HEK293T (cell line): ENCODE results near the gene TMEM260.
"Not testable (repeated sequence)": the region's sequence is repeated elsewhere in the genome, so short reads cannot be mapped to it uniquely, and the experiment has no call there.

Source experiments
- CTCF ChIA-PET: fragments of 350-600 bp; formaldehyde crosslinking; extraction: SDS; loops from one replicate; lab custom pipeline; 2021; ENCODE audit warnings: antibody characterized with exemption, inconsistent platforms; lab: Yijun Ruan, JAX
- POLR2A ChIA-PET: fragments of 350-600 bp; formaldehyde crosslinking; extraction: SDS; loops from one replicate; lab custom pipeline; 2020; ENCODE audit warnings: antibody characterized with exemption, inconsistent platforms; lab: Yijun Ruan, JAX
- DNase-seq: peaks from one replicate; pipeline ENCODE4 v3.0.0; 2012; ENCODE audit warnings: mixed read lengths; ENCODE audit errors: extremely low spot score
- ARNT ChIP-seq: fragments of 450-650 bp; IDR thresholded peaks from 2 replicates; pipeline ENCODE4 v1.6.1; 2017; ENCODE audit warnings: mild to moderate bottlenecking
- BHLHE40 ChIP-seq: fragments of 450-650 bp; IDR thresholded peaks from 2 replicates; pipeline ENCODE4 v1.6.1; 2016; ENCODE audit warnings: mild to moderate bottlenecking, moderate library complexity, borderline replicate concordance
- CTBP1 ChIP-seq: fragments of 450-650 bp; IDR thresholded peaks from 2 replicates; pipeline ENCODE4 v1.6.1; 2016; ENCODE audit warnings: borderline replicate concordance
- ELF4 ChIP-seq: fragments of 450-650 bp; IDR thresholded peaks from 2 replicates; pipeline ENCODE4 v1.6.1; 2017; ENCODE audit warnings: antibody characterized with exemption
- FOXA1 ChIP-seq: fragments of 450-650 bp; IDR thresholded peaks from 2 replicates; pipeline ENCODE4 v1.6.1; 2016; ENCODE audit warnings: mild to moderate bottlenecking
- FOXK2 ChIP-seq: fragments of 450-650 bp; IDR thresholded peaks from 2 replicates; pipeline ENCODE4 v1.6.1; 2016; ENCODE audit warnings: mild to moderate bottlenecking
- FOXM1 ChIP-seq: fragments of 450-650 bp; IDR thresholded peaks from 2 replicates; pipeline ENCODE4 v1.6.1; 2017; ENCODE audit warnings: mild to moderate bottlenecking, borderline replicate concordance
- HDGF ChIP-seq: fragments of 450-650 bp; IDR thresholded peaks from 2 replicates; pipeline ENCODE4 v1.6.1; 2017; ENCODE audit warnings: antibody characterized with exemption, borderline replicate concordance
- L3MBTL2 ChIP-seq: fragments of 450-650 bp; conservative IDR thresholded peaks from 2 replicates; pipeline ENCODE4 v1.6.1; 2016; ENCODE audit warnings: mild to moderate bottlenecking
- LEF1 ChIP-seq: fragments of 450-650 bp; IDR thresholded peaks from 2 replicates; pipeline ENCODE4 v1.6.1; 2017; ENCODE audit warnings: mild to moderate bottlenecking, borderline replicate concordance
- NFRKB ChIP-seq: fragments of 450-650 bp; IDR thresholded peaks from 2 replicates; pipeline ENCODE4 v1.6.1; 2016; ENCODE audit warnings: mild to moderate bottlenecking, moderate library complexity
- PKNOX1 ChIP-seq: fragments of 450-650 bp; IDR thresholded peaks from 2 replicates; pipeline ENCODE4 v1.6.1; 2016
- SP1 ChIP-seq: fragments of 450-650 bp; IDR thresholded peaks from 2 replicates; pipeline ENCODE4 v1.6.1; 2017
- SUZ12 ChIP-seq: fragments of 450-650 bp; IDR thresholded peaks from 2 replicates; pipeline ENCODE4 v1.6.1; 2016; ENCODE audit warnings: mild to moderate bottlenecking
- TARDBP ChIP-seq: fragments of 450-650 bp; IDR thresholded peaks from 2 replicates; pipeline ENCODE4 v1.6.1; 2016
- ZNF384 ChIP-seq: fragments of 450-650 bp; IDR thresholded peaks from 2 replicates; pipeline ENCODE4 v1.6.1; 2016

The TMEM260 gene

GRCh38 chr14:56594428-56594827, 14.8 kb downstream of the TMEM260 start:
- CTCF ChIA-PET, result no interaction called here
- POLR2A ChIA-PET, result no interaction called here
- TF ChIP-seq PKNOX1, result no peak
- no peak for TF ChIP-seq SP1
- no peak for TF ChIP-seq FOXM1
- no peak for TF ChIP-seq NFRKB
- no peak for TF ChIP-seq FOXA1
- DNase-seq, result no peak

GRCh38 chr14:56598519-56598918, 18.9 kb downstream of the TMEM260 start:
- TF ChIP-seq SUZ12 (no peak), LEF1 (no peak), NFRKB (no peak), BHLHE40 (no peak), TARDBP (no peak), SP1 (no peak), L3MBTL2 (no peak), FOXM1 (no peak), HDGF (no peak), ZNF384 (no peak), ELF4 (no peak), PKNOX1 (no peak), ARNT (no peak), FOXA1 (no peak)

GRCh38 chr14:56603648-56604047, 24.1 kb downstream of the TMEM260 start:
- no peak for DNase-seq
- ChIA-PET POLR2A (no interaction called here), CTCF (no interaction called here)
- TF ChIP-seq TARDBP (no peak), ARNT (no peak), NFRKB (no peak), ELF4 (no peak), PKNOX1 (no peak), FOXM1 (no peak), CTBP1 (no peak), HDGF (no peak), FOXA1 (no peak)

More at GRCh38 chr14:56598519-56598918, 18.9 kb downstream of the TMEM260 start:
- no peak for DNase-seq
- POLR2A ChIA-PET, result interaction anchor here (2.1 kb wide), 1 partner anchor 19 kb away, joined by 7 read pairs; the partner anchor contains the start of gene TMEM260
- CTCF ChIA-PET, result interaction anchor here (0.6 kb wide), 1 partner anchor 63 kb away, joined by 3 read pairs; no protein-coding TSS in a partner anchor

- TF ChIP-seq L3MBTL2, result no peak
- no peak for TF ChIP-seq HDGF
- TF ChIP-seq ARNT, result no peak
- no peak for TF ChIP-seq ZNF384
- TF ChIP-seq FOXM1, result no peak
- TF ChIP-seq TARDBP, result no peak
- no peak for TF ChIP-seq CTBP1
- no peak for TF ChIP-seq PKNOX1
- no peak for TF ChIP-seq NFRKB
- no peak for TF ChIP-seq LEF1
- TF ChIP-seq FOXA1, result no peak
- TF ChIP-seq BHLHE40, result no peak
- no peak for TF ChIP-seq ELF4
- TF ChIP-seq FOXK2, result no peak
- no peak for TF ChIP-seq SP1
- TF ChIP-seq SUZ12, result no peak
- POLR2A ChIA-PET, result no interaction called here
- CTCF ChIA-PET, result no interaction called here
- DNase-seq, result no peak
Observed at GRCh38 chr14:56608689-56609088, 29.1 kb downstream of the TMEM260 start.

GRCh38 chr14:56611663-56612062, 32.1 kb downstream of the TMEM260 start:
- CTCF ChIA-PET, DNase-seq, POLR2A ChIA-PET: not testable (repeated sequence)

- ChIA-PET CTCF (no interaction called here), POLR2A (no interaction called here)
- DNase-seq, result no peak
- TF ChIP-seq L3MBTL2, result no peak
- no peak for TF ChIP-seq TARDBP
- TF ChIP-seq FOXK2, result no peak
- no peak for TF ChIP-seq FOXM1
- no peak for TF ChIP-seq ZNF384
- no peak for TF ChIP-seq SUZ12
Observed at GRCh38 chr14:56617084-56617483, 37.5 kb downstream of the TMEM260 start.

- ChIA-PET CTCF (interaction anchor here (0.6 kb wide), 1 partner anchor 924 kb away, joined by 3 read pairs; no protein-coding TSS in a partner anchor), POLR2A (no interaction called here)
- no peak for TF ChIP-seq CTBP1
- TF ChIP-seq ZNF384, result no peak
- no peak for TF ChIP-seq NFRKB
- TF ChIP-seq TARDBP, result no peak
- DNase-seq, result no peak
Observed at GRCh38 chr14:56630707-56631106, 51.1 kb downstream of the TMEM260 start.
